HUDEP-2 (cell line): ENCODE results near the gene RPS28.

Experiments
- DNase-seq, 76 experiments: peaks; one replicate each; lab custom pipeline; 2025; ENCODE audit not compliant: unreplicated experiment in 76 of 76; lab: John Stamatoyannopoulos, UW

Gene RPS28

DNA sequence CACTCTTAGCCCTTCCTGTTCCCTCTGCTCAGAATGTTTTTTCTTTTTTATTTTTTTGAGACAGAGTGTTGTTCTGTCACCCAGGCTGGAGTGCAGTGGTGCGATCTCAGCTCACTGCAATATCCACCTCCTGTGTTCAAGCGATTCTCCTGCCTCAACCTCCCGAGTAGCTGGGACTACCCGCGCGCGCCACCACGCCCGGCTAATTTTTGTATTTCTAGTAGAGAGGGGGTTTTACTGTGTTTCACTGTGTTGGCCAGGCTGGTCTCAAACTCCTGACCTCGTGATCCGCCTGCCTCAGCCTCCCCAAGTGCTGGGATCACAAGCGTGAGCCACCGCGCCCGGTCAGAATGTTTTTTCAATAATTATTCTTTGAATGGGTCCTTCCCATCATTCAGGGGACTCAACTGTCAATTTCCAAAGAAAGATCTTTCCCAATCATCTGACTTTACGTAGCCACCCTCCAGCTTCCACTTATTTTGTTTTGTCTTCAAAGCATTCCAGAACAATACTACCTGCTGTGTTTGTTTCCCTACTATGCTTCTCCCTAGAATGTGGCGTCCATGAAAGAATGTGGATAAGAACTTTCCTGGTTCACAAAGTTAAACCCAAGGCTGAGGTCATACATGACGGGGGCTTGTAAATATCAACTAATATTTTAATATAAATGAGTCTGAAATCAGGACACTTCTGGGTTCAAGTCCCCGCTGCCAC lies 1.3 kb upstream of the RPS28 start:
- no peak for DNase-seq

- DNase-seq = peak in 15 of 76 experiments; percentile 14 to 79 (median 42)
These were observed 681 bp upstream of the RPS28 start for GRCh38 chr19:8320564-8321066.

- peak in 4 of 76 experiments; percentile 14 to 55 (median 44) for DNase-seq
These were observed 816 bp downstream of the RPS28 start for GRCh38 chr19:8321986-8322637.

GRCh38 chr19:8322638-8322997 lies 1.3 kb downstream of the RPS28 start:
- DNase-seq = no peak

DNA sequence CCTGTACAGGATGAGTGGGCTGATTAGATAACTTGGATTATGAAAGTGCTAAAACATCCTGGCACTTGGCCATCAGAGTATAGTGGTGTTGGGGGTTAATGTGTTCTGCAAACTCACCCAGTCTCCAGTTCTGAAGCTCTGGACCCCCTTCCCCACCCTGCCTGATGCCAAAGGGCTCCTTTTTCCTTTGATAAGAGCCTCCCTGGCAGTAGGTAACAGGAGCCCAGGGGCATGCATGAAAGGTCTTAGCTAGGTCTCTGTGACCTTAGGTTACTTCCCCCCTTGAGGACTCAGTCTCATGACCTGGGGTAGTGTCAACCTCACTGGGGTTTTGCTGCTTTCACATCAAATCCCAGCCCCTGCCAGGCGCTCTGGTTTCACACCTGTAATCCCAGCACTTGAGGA lies 2.5 kb downstream of the RPS28 start:
- DNase-seq = peak in 27 of 76 experiments; percentile 20 to 69 (median 35)

- peak in 30 of 76 experiments; percentile 13 to 69 (median 34) for DNase-seq
These were observed 3.1 kb downstream of the RPS28 start for GRCh38 chr19:8324186-8325050.

DNA sequence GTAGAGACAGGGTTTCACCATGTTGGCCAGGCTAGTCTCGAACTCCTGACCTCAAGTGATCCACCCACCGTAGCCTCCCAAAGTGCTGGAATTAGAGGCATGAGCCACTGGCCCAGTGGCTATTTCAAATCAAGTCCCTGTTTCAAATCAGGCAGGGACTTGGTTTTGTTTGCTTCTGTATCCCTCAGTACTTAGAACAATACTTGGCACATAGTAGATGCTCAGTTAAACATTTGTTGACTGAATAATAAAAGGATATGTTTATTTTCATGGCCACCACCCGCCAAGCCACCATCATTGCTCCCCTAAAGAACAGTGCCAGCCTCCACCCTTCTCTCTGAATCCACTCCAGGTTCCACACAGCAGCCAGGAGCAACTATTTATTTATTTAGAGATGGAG lies 4.2 kb downstream of the RPS28 start:
- DNase-seq = no peak

- no peak for DNase-seq
These were observed 8.7 kb downstream of the RPS28 start for GRCh38 chr19:8329996-8330395.

- DNase-seq = peak in 8 of 76 experiments; percentile 16 to 37 (median 22)
These were observed 10.1 kb downstream of the RPS28 start for GRCh38 chr19:8331263-8331845.

- DNase-seq = no peak
These were observed 11.9 kb downstream of the RPS28 start for GRCh38 chr19:8332976-8333766.

DNA sequence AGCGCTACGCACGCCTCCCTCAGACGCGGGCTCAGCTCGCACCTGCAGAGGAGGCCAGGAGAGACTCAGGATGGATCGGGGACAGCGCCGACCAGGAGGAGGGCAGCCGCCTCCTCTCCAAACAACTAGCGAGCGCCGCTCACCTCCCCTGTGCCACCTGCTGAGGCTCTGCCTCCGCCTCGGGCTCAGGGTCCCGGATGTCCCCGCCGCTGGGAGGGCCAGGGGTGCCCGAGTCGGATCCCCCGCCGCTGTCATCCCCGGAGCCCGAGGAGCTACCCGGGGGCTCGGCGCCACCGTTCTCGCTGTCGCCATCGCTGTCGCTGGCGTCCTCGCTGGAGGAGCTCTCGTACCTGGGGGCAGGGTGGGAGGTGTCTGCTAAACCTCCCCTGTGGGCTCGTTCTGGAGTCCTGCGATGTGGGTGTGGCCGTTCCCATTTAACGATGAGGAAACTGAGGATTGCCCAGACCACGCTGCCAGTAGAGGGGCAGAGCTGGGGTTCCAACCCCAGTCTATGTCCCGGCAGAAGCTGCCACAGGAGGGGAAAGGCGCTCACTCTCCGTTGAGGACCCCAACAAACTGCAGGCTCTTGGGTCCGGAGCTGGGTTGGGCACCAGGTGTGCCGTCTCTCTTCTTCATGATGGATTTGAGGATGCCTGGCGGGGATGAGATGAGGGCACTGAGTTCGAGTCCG lies 12.6 kb downstream of the RPS28 start:
- DNase-seq = no peak

GRCh38 chr19:8334458-8335342 lies 13.4 kb downstream of the RPS28 start:
- DNase-seq = peak in 39 of 76 experiments; percentile 19 to 73 (median 42)

GRCh38 chr19:8335343-8336071 lies 14.2 kb downstream of the RPS28 start:
- no peak for DNase-seq

- DNase-seq = no peak
These were observed 14.8 kb downstream of the RPS28 start for GRCh38 chr19:8336072-8336569.

DNA sequence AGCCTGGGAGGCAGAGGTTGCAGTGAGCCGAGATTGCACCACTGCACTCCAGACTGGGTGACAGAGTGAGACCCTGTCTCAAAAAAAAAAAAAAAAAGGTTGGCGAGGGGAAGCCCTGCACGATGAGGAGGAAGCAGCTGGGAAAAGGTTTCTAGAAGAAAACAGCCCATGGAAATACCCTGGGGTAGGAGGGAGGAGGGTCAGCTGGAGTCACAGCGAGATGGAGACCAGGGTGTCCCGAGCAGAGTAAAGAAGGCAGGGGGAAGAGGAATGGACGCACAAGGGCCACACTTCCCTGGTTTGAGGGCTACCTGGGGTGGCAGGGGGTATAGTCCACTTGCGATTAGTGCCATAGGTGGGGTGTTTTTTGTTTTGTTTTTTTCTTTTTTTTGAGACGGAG lies 15.4 kb downstream of the RPS28 start:
- DNase-seq = no peak

DNA sequence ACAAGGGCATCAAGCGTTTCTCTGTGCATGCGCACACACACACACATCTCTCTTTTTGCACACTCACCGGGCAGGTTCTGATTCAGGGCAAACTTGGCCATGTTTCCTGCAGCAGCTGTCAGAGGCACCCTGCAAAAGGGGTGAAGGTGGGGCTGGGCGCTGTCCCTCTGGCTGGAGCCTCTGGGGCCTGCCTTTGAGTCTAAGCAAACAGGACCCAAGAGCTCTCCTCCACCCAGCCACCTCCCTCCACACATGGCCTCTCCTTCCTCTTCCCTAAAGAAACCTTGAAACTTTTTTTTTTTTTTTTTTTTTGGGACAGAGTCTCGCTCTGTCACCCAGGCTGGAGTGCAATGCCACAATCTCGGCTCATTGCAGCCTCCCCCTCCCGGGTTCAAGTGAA lies 16.4 kb downstream of the RPS28 start:
- DNase-seq = no peak

DNA sequence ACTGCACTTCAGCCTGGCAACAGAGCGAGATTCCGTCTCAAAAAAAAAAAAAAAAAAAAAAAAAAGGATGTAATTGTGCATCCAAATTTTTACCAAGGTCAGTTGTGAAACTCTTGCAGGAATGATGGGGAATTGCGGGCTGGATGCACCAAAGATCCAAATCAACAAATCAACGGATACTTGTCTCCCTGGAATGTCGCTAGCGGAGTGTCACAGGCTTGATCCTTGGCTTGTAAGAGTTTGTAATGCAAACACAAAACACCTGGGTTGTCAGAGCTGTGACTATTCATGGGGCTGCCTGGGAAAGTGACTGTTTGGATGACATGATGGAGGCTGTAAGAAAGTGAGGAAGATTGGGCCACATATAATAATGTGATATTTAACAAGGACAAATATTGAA lies 17.5 kb downstream of the RPS28 start:
- no peak for DNase-seq
